Kidney capillary endothelial cell (primary cell): ENCODE results near the gene MRPL27.
"Not testable (repeated sequence)": the region's sequence is repeated elsewhere in the genome, so short reads cannot be mapped to it uniquely, and the experiment has no call there.

Experiments
- DNase-seq: peaks from one replicate; pipeline ENCODE4 v3.0.0-alpha.2; 2018; ENCODE audit warnings: low spot score

The MRPL27 gene

GRCh38 chr17:50372758-50373556, at the start of gene MRPL27, which contains the start of gene EME1:
Gene MRPL27, minus strand, starts transcription at chr17:50373184. Its CDS starts 14 bp downstream, at chr17:50373170.
Gene EME1, plus strand, starts transcription at chr17:50373229. Its CDS starts 1,980 bp downstream, at chr17:50375209.
- DNase-seq, result peak; percentile 81

GRCh38 chr17:50422738-50423137, 49.8 kb upstream of the MRPL27 start:
- DNase-seq, result no peak

GRCh38 chr17:50421308-50422051, 48.5 kb upstream of the MRPL27 start:
- no peak for DNase-seq

- no peak for DNase-seq
Observed at GRCh38 chr17:50420419-50421112, 47.6 kb upstream of the MRPL27 start.

GRCh38 chr17:50419577-50419976, 46.6 kb upstream of the MRPL27 start:
- not testable (repeated sequence) for DNase-seq

GRCh38 chr17:50414808-50415207, 41.8 kb upstream of the MRPL27 start:
- DNase-seq, result no peak

GRCh38 chr17:50412188-50412732, 39.3 kb upstream of the MRPL27 start:
- DNase-seq, result no peak

GRCh38 chr17:50407921-50408320, 34.9 kb upstream of the MRPL27 start:
- DNase-seq, result no peak

- no peak for DNase-seq
Observed at GRCh38 chr17:50406578-50406977, 33.6 kb upstream of the MRPL27 start.

- DNase-seq, result not testable (repeated sequence)
Observed at GRCh38 chr17:50405351-50405750, 32.4 kb upstream of the MRPL27 start.

GRCh38 chr17:50399591-50399990, 26.6 kb upstream of the MRPL27 start:
- DNase-seq, result not testable (repeated sequence)

- not testable (repeated sequence) for DNase-seq
Observed at GRCh38 chr17:50398672-50399071, 25.7 kb upstream of the MRPL27 start.

GRCh38 chr17:50397919-50398285, 24.9 kb upstream of the MRPL27 start:
- DNase-seq, result no peak

- DNase-seq, result peak; percentile 76
Observed at GRCh38 chr17:50397111-50397918, 24.3 kb upstream of the MRPL27 start, which contains the start of gene LRRC59. Gene LRRC59, minus strand, starts transcription at chr17:50397523. Its CDS starts 206 bp downstream, at chr17:50397317.

- peak; percentile 36 for DNase-seq
Observed at GRCh38 chr17:50396261-50397110, 23.5 kb upstream of the MRPL27 start.

- DNase-seq, result no peak
Observed at GRCh38 chr17:50394711-50395110, 21.7 kb upstream of the MRPL27 start.

GRCh38 chr17:50393700-50394099, 20.7 kb upstream of the MRPL27 start:
- no peak for DNase-seq

- DNase-seq, result no peak
Observed at GRCh38 chr17:50392621-50393020, 19.6 kb upstream of the MRPL27 start.

GRCh38 chr17:50389534-50389933, 16.6 kb upstream of the MRPL27 start:
- DNase-seq, result no peak

GRCh38 chr17:50388728-50389127, 15.7 kb upstream of the MRPL27 start:
- no peak for DNase-seq
